Endothelial cell of umbilical vein (primary cell): ENCODE data around the gene MYO9A. TPM values are rescaled to one million over a fixed set of nuclear protein-coding genes. Genes with fewer than 3 reads are reported as not detected.

ENCODE experiments used
- BruUV-seq: library from RNA; stranded (reverse); fragments of 400-500 nt; replicated peaks from 2 replicates; lab custom pipeline; 2021; lab: Mats Ljungman, UMichigan
- CTCF ChIA-PET: fragments of 300-600, 350-600 bp; sonication (Branson Sonifier 250); formaldehyde crosslinking; loops from one replicate; lab custom pipeline; 2021; ENCODE audit warnings: antibody characterized with exemption, inconsistent platforms; lab: Charles Lee
- POLR2A ChIA-PET: fragments of 300-600, 350-600 bp; sonication (Branson Sonifier 250); formaldehyde crosslinking; loops from one replicate; lab custom pipeline; 2021; ENCODE audit warnings: antibody characterized with exemption, inconsistent platforms; lab: Charles Lee
- DNase-seq: peaks from one replicate; pipeline ENCODE4 v3.0.0-alpha.2; 2011; ENCODE audit warnings: low read depth, low spot score
- FAIRE-seq: peaks from 2 replicates; lab custom pipeline; 2011; peaks lifted over from hg19 to GRCh38; lab: Jason Lieb, UNC
- H2AFZ ChIP-seq: 2 replicates; pipeline ENCODE4 v1.6.0; 2012; ENCODE audit warnings: low read depth, low read length, control low read depth, inconsistent platforms
- H3K27ac ChIP-seq: 2 replicates; pipeline ENCODE4 v1.5.1; 2011; ENCODE audit warnings: low read depth, mild to moderate bottlenecking, control low read depth, low read length, moderate library complexity; ENCODE audit not compliant: insufficient read depth
- H3K27me3 ChIP-seq, 2 experiments: 2 replicates each; pipeline versions ENCODE4 v1.6.0 to v1.6.1; 2011; ENCODE audit warnings: low read length in 2 of 2, mixed read lengths in 1 of 2; ENCODE audit not compliant: control insufficient read depth in 2 of 2, insufficient read depth in 2 of 2
- H3K36me3 ChIP-seq, 2 experiments: 2 replicates in 1 of 2; 3 replicates in 1 of 2; pipeline ENCODE4 v1.5.1; 2011; ENCODE audit warnings: low read length in 2 of 2, mild to moderate bottlenecking in 1 of 2, moderate library complexity in 1 of 2; ENCODE audit not compliant: control insufficient read depth in 2 of 2, insufficient read depth in 2 of 2; ENCODE audit errors: extremely low read depth in 1 of 2
- H3K4me1 ChIP-seq: 3 replicates; pipeline ENCODE4 v1.5.1; 2011; ENCODE audit warnings: mild to moderate bottlenecking, low read length; ENCODE audit not compliant: control insufficient read depth, insufficient read depth; ENCODE audit errors: extremely low read depth
- H3K4me2 ChIP-seq: 2 replicates; pipeline ENCODE4 v1.6.1; 2011; ENCODE audit warnings: low read length, control low read depth, mixed read lengths; ENCODE audit not compliant: insufficient read depth
- H3K4me3 ChIP-seq, 3 experiments: fragments of 200-600 bp in 1 of 3; sonication (generic), shearing (Covaris generic) in 1 of 3; replicated peaks in 1 of 3; 2 replicates each; pipeline ENCODE4 v1.5.1; 2011 to 2016; ENCODE audit warnings: control low read depth in 3 of 3, low read length in 3 of 3, mild to moderate bottlenecking in 2 of 3, inconsistent platforms in 1 of 3, low read depth in 1 of 3, moderate library complexity in 1 of 3; ENCODE audit not compliant: insufficient read depth in 1 of 3
- H3K79me2 ChIP-seq: 2 replicates; pipeline ENCODE4 v1.6.0; 2012; ENCODE audit warnings: low read length, inconsistent platforms; ENCODE audit not compliant: control insufficient read depth, insufficient read depth
- H3K9ac ChIP-seq: replicated peaks from 2 replicates; pipeline ENCODE3; 2011; ENCODE audit warnings: low read length, control low read depth; ENCODE audit not compliant: insufficient read depth; ENCODE audit errors: extremely low read depth
- H3K9me1 ChIP-seq: replicated peaks from 3 replicates; pipeline ENCODE4 v1.6.0; 2011; ENCODE audit warnings: mild to moderate bottlenecking, low read length; ENCODE audit not compliant: control insufficient read depth, insufficient read depth; ENCODE audit errors: extremely low read depth
- H3K9me3 ChIP-seq: replicated peaks from 2 replicates; pipeline ENCODE4 v1.5.1; 2012; ENCODE audit warnings: low read length, inconsistent platforms; ENCODE audit not compliant: control insufficient read depth, insufficient read depth
- H4K20me1 ChIP-seq: replicated peaks from 2 replicates; pipeline ENCODE3; 2011; ENCODE audit warnings: mild to moderate bottlenecking, low read length; ENCODE audit not compliant: control insufficient read depth, insufficient read depth; ENCODE audit errors: extremely low read depth
- EZH2 ChIP-seq: IDR thresholded peaks from 2 replicates; pipeline ENCODE4 v1.6.1; 2012; ENCODE audit warnings: borderline replicate concordance, low read depth, mild to moderate bottlenecking, moderate library complexity, low read length, inconsistent platforms; ENCODE audit not compliant: severe bottlenecking
- FOS ChIP-seq: IDR thresholded peaks from 2 replicates; pipeline ENCODE4 v1.6.1; 2011; ENCODE audit warnings: mild to moderate bottlenecking, low read length, moderate library complexity, borderline replicate concordance; ENCODE audit not compliant: insufficient read depth
- GATA2 ChIP-seq: IDR thresholded peaks from 2 replicates; pipeline ENCODE4 v1.7.0; 2011; ENCODE audit warnings: low read depth, mild to moderate bottlenecking, moderate library complexity, mixed read lengths, low read length; ENCODE audit not compliant: insufficient read length, insufficient read depth
- JUN ChIP-seq: IDR thresholded peaks from 2 replicates; pipeline ENCODE4 v1.6.1; 2011; ENCODE audit warnings: borderline replicate concordance, low read depth; ENCODE audit not compliant: insufficient read length, insufficient read depth
- MAX ChIP-seq: IDR thresholded peaks from 2 replicates; pipeline ENCODE4 v1.6.1; 2011; ENCODE audit not compliant: insufficient read depth, insufficient read length
- MYC ChIP-seq: IDR thresholded peaks from one replicate; pipeline ENCODE4 v1.6.1; 2011; ENCODE audit warnings: mild to moderate bottlenecking, low read depth, low read length
- POLR2A ChIP-seq: IDR thresholded peaks from 2 replicates; pipeline ENCODE4 v1.6.1; 2012; ENCODE audit warnings: low read depth, mild to moderate bottlenecking, control low read depth, low read length
- POLR2AphosphoS5 ChIP-seq: IDR thresholded peaks from 2 replicates; pipeline ENCODE4 v1.6.1; 2012; ENCODE audit warnings: low read depth, mild to moderate bottlenecking, control low read depth, low read length, moderate library complexity; ENCODE audit not compliant: insufficient read depth
- dilution Hi-C: fragments of 300-500 bp; cut with MboI; formaldehyde crosslinking; loops from one replicate; pipeline ENCODE4 v1.15.0; 2019; ENCODE audit warnings: low sequenced_read_pairs; ENCODE audit not compliant: extremely low pct_ligation_motif_present
- intact Hi-C: fragments of 100-400 bp; cut with micrococcal nuclease; formaldehyde crosslinking; loops from one replicate; pipeline ENCODE4 v1.10.0; 2022
- polyA plus RNA-seq, 4 experiments: library from polyadenylated mRNA; depleted of rRNA in 3 of 4; stranded (reverse) in 3 of 4; unstranded in 1 of 4; fragments of >200 nt; gene quantifications; 2 replicates each; pipeline versions ENCODE4 v1.2.1 to v1.2.3, GENCODE V29; 2011 to 2012; ENCODE audit warnings: missing spikeins in 1 of 4
- total RNA-seq: library from RNA; stranded (reverse); gene quantifications from 2 replicates; pipeline ENCODE4 v1.2.3, GENCODE V29; 2021

The MYO9A gene
- total and polyA plus RNA-seq, 2 donors (not counting 3 experiments of a cell fraction or from before 2014, with no cell fraction given): 6.4 to 30.3 TPM

DNA sequence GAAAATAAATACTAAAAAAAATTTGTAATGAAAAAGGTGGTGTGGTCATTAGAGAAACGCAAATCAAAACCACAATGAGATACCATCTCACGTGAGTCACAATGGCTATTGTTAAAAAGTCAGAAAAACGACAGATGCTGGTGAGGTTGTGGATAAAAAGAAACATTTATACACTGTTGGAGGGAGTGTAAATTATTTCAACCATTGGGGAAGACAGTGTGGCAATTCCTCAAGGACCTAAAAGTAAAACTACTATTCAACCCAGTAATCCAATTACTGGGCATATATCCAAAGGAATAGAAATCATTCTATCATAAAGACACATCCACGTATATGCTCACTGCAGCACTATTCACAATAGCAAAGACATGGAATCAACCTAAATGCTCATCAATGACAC is 120.3 kb downstream of the MYO9A start:
- no peak overlapping the region for H2AFZ ChIP-seq
- H3K27ac ChIP-seq: no peak overlapping the region
- no peaks in the 10 kb centered on the region for H3K27me3 ChIP-seq
- intact Hi-C loops: no loop called here
- H3K36me3 ChIP-seq: no peaks in the 10 kb centered on the region
- CTCF ChIA-PET: interaction anchor here (1.3 kb wide), 1 partner anchor 18 kb away, joined by 3 read pairs; no protein-coding TSS in a partner anchor
- H4K20me1 ChIP-seq: no peaks in the 10 kb centered on the region
- H3K9me1 ChIP-seq: no peaks in the 10 kb centered on the region
- no peak overlapping the region for H3K4me2 ChIP-seq
- H3K9me3 ChIP-seq: no peaks in the 10 kb centered on the region
- no peaks in the 10 kb centered on the region for H3K79me2 ChIP-seq
- H3K4me1 ChIP-seq: no peaks in the 10 kb centered on the region
- no peak overlapping the region for H3K9ac ChIP-seq
- DNase-seq: peak; percentile 12
- no TSS peak for BruUV-seq
- TF ChIP-seq EZH2 (no peak), MYC (no peak), JUN (peak; percentile 3), FOS (no peak), POLR2AphosphoS5 (no peak), POLR2A (no peak)
- no peak for FAIRE-seq
- POLR2A ChIA-PET: no interaction called here
- dilution Hi-C loops: no loop called here
- H3K4me3 ChIP-seq: no peak overlapping the region

DNA sequence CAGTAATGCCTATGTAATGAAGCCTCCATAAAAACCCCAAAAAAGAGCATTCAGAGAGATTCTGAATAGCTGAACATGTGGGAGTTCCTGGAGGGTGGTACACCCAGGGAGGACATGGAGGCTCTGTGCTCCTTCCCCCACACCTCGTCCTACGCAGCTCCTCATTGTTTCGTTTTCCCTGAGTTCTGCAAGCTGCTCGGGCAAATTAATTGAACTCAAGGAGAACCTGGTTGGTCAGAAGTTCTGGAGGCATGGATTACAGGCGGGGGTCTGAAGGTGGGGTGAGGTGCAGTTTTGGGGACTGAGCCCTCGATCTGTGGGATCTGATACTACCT is 142.2 kb downstream of the MYO9A start:
- Histone ChIP-seq H4K20me1 (no peaks in the 10 kb centered on the region), H3K79me2 (no peaks in the 10 kb centered on the region), H3K9me3 (no peaks in the 10 kb centered on the region), H3K27me3 (no peaks in the 10 kb centered on the region), H3K9ac (no peak overlapping the region), H3K27ac (no peak overlapping the region), H3K4me1 (no peaks in the 10 kb centered on the region), H3K4me2 (no peak overlapping the region), H3K9me1 (no peaks in the 10 kb centered on the region), H3K36me3 (no peaks in the 10 kb centered on the region), H2AFZ (no peak overlapping the region), H3K4me3 (no peak overlapping the region)
- TF ChIP-seq MAX (no peak), GATA2 (no peak), FOS (no peak), EZH2 (no peak)
- FAIRE-seq (no peak), DNase-seq (no peak)
- intact Hi-C loops (no loop called here), dilution Hi-C loops (no loop called here)
- ChIA-PET CTCF (no interaction called here), POLR2A (no interaction called here)
- BruUV-seq: no TSS peak
